ENCODE results near the gene TNFRSF19.
"Not testable (repeated sequence)": the region's sequence is repeated elsewhere in the genome, so short reads cannot be mapped to it uniquely, and the experiment has no call there.

The TNFRSF19 gene, protein sequence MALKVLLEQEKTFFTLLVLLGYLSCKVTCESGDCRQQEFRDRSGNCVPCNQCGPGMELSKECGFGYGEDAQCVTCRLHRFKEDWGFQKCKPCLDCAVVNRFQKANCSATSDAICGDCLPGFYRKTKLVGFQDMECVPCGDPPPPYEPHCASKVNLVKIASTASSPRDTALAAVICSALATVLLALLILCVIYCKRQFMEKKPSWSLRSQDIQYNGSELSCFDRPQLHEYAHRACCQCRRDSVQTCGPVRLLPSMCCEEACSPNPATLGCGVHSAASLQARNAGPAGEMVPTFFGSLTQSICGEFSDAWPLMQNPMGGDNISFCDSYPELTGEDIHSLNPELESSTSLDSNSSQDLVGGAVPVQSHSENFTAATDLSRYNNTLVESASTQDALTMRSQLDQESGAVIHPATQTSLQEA

DNA sequence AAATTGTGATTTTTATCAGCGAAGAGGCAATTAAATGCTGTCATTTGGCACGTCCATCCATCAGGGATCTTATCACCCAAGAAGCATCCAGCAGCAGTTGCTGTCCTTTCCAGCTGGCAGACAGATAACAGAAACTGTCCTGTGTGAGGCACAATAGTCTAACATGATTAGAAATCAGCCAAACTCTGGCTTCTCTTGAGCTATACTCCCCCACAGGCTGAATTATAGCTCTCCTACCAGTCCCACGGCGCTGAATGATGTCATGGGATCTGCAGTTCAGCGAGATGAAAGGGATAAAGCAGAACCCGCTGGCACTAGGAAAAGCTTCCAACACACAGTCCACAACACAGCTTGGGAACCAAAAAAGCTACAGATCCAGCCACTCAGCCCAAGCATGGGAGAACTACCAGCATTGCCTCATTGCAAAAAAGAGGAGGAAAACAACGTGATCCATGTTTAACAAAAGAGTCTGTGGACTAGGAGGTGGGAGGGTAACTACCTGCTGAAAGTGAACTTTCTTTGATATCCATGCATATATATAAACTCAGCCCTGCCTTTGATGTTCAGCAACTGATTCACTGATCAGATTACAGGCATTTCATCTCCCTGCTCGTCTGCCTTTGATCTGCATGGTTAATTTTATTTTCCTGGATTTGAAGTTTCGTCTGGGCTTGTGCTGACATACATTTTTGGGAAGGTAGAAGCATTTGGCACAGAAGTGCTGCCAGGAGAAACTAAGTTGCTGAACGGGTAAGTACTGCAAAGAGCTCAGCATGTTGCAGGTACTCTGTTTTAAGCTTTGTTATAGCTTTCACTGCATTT is at the start of gene TNFRSF19:
Gene TNFRSF19 (plus strand): TSS at position 314 of the 822 bp plus-strand sequence. CDS start 19,772 bp downstream, outside the sequence.
- peak; percentile 11 for DNase-seq (ENCODE audit: low spot score)

DNA sequence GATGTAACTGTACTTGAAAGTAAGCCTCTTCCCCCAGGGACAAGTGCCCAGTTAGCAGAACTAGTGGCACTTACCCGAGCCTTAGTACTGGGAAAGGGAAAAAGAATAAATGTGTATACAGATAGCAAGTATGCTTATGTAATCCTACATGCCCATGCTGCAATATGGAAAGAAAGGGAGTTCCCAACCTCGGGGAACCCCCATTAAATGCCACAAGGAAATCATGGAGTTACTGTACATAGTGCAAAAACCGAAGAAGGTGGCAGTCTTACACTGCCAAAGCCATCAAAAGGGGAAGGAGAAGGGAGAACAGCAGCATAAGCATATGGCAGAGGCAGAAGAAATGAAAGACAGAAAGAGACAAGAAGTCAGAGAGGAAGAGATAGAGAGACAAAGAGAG is 40.3 kb upstream of the TNFRSF19 start:
- not testable (repeated sequence) for DNase-seq (ENCODE audit: low spot score)

DNA sequence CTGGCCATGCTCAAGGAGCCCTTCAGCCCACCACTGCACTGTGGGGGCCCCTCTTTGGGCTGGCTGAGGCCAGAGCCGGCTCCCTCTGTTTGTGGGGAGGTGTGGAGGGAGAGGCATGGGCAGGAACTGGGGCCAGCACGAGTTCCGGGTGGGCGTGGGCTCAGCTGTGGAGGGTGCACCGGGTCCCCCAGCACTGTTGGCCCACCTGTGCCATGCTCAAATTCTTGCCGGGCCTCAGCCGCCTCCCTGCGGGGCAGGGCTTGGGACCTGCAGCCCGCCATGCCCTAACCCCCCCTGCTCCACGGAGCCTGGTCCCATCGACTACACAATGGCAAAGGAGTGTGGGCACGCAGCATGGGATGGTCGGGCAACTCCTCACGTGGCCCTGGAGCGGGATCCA is 38.8 kb upstream of the TNFRSF19 start:
- DNase-seq (ENCODE audit: low spot score) = no peak

DNA sequence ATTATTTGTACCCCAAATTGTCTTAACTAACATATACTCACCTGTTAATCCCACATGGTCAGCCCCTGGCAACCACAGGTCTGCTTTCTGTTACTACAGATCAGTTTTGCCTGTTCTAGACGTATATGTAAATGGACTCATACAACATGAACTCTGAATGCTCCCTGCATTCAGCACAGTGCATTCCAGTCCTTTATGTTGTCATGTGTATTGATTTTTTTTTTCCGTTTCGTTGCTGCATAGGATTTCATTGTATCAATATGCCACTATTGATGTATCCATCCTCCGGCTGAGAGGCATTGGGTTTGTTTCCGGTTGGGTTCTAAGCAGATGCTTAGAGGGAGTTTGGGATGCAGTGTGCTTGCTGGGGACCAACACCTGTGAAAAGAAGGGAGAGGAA is 36.1 kb upstream of the TNFRSF19 start:
- no peak for DNase-seq (ENCODE audit: low spot score)

DNA sequence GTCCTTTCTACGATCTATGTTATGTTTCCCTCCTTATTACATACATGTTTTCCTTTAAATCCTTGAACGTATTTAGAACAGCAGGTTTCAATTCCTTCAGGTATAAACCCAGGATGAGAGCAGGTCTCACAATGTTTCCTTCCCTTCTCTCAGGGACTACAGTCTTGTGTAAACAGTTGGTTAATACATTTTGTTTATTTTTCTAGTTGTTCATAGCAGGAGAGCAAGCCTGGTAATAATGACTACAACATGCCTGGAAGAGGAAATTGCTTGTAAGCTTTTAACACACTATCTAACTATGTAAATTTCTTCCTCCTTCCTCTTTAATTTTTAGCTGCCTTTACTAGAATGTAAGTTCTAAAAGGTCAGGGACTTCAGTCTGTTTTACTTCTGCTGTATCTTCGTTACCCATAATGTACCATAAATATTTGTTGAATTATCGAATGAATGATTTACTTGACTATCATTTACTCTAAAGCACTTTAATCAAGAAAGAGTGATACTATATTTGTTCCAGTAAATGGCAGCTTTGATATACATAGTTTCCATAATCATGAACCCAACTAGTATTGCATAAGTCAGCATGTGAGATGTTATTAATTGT is 28.9 kb upstream of the TNFRSF19 start:
- DNase-seq (ENCODE audit: low spot score) = no peak

DNA sequence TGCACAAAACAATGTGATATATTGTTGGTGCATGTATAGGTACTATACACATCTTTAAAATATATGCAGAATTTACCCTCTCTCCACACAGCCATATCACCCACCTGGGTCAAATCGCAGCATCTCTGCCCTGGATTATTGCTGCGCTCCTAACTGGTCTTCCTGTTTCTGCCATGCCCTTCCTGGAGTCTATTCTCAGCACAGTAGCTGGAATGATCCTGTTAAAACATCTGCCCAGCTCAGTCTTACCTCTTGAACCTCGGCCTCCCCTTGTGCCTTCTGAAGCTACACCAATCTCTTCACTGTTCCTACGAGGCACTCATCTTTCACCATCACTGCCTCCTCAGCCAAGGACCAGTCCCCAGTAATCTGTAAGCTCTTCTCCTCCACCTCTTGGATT is 25.5 kb upstream of the TNFRSF19 start:
- DNase-seq (ENCODE audit: low spot score) = no peak

DNA sequence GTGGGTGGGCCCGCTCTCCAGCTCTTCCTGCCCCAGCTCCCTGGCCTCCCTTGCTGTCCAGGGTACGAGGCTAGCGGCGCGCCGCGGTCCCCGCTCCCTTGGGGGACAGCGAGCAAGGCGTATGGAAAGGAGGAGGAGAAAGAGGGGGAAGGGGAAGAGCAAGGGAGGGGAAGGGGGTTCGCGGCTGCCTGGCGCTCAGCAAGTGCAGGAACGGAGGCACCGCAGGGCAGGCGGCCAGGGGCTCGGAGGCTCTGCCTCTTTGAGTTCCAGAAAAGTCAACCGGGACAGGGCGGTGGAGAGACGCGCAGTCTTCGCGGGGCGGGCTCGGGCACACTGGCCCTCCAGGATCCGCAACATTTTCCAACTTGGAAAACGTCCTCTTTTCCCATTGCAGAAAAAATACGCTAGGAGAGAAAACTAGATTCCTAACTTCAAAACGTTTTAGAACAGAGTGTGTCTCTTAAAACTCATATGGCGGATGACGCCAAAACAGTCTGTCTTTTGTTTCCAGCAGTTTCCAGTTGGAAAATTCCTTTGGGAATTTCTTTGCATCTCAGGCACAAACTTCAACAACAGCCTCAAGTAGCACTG is 23.1 kb upstream of the TNFRSF19 start:
- DNase-seq (ENCODE audit: low spot score) = no peak

DNA sequence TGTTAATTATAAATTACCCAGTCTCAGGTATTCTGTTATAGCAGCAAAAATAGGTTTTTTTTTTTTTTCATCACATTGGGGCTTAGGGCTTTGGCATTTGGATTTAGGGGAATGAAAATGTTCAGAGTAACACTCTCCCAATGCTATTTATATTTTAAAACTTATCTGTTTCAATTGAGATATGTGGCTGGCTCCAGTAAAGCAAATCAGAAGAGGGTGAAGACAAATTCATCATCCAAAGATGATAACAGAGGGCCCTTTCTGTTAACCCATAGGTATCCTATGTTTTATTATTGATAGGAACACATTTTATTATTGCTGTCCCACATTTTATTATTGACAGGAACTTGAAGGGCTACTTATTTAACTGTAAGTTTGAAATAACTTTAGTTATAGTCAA is 20.5 kb upstream of the TNFRSF19 start:
- no peak for DNase-seq (ENCODE audit: low spot score)

DNA sequence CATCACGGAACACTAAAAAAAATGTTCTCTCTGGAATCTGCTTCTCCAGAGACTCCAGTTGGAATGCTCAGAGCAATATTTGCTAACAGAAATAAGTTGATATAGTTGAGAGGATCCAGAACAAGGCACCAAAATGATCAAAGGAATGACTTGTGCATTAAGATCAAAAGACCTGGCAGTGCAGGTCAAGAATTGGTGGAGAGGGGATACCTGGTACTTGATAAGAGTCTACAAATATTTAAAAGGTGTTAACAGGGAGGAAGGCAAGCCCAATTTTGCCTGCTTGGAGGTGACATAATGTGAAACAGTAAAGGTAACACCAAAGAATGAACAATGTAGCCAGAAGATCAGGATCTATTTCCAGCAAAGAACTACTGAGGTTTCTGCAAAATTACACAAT is 20.0 kb upstream of the TNFRSF19 start:
- DNase-seq (ENCODE audit: low spot score) = no peak

DNA sequence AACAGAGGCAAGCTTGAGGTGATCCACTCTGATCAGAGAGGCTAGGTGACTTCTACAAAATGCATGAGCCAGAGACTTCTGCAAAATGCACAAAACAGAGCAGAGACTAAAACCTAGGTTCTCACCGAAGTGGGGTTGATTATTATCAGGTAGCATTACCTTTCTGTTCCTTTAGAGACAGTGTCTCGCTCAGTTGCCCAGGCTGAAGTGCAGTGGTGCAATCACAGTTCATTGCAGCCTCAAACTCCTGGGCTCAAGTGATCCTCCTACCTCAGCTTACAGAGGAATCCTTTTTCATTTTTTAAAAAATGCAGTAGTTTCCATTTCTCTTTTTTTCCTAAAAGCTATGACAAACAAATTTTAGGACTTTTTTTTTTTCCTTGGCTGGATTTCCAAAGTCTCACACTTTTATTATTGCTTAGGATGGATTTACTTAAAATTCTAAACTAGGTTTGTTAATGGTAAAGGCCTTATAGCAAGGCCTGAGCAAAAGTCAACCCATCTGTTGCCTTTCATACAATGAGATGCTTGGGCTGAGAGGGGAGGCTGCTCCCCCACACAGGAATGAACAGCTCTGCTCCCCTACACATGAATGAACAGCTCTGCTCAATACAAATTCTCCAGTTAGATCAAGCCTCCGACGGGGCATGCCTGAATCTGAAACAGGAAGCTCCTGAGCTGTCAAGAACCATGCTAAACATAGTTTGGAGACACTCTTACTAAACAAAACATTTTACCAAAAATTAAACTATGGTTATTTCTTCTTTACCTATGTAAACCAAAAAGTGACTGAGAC is 18.8 kb upstream of the TNFRSF19 start:
- no peak for DNase-seq (ENCODE audit: low spot score)

DNA sequence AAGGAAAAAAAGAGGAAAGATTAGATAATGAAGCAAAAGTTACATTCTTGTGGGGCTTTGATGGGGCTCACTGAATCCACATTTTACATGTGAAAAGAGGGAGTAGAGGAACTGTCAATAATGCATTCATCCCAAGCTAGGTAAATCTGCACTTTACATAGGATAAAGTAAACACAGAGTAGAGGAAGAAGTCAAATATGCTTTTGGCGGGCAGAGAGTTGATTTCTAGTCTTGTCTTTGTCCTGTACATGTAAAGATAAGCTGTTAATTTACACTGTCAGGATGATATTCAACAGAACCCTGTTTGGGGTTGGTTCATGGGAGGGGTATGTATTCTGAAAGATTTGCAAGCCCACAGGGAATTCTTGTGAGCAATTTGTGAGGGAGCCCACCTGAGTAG is 18.0 kb upstream of the TNFRSF19 start:
- DNase-seq (ENCODE audit: low spot score) = no peak

DNA sequence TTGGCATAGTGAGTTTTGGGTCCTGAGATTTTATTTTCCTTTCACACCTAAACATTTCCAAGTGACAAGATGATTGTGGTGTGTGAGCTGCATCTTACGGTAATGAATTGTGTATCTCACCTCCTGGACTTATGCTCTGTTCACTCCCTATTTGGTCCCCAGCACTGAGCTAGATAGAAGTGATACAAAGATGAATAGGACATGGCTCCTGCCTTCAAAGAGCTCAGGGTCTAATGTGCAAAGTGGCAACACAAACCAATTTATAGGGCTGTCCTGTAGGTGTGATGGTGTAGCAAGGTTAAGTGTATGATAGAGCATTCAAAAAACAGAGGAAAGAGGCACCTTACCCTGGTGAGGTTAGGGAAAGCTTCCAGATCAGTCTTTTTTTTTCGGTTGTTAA is 17.6 kb upstream of the TNFRSF19 start:
- no peak for DNase-seq (ENCODE audit: low spot score)

DNA sequence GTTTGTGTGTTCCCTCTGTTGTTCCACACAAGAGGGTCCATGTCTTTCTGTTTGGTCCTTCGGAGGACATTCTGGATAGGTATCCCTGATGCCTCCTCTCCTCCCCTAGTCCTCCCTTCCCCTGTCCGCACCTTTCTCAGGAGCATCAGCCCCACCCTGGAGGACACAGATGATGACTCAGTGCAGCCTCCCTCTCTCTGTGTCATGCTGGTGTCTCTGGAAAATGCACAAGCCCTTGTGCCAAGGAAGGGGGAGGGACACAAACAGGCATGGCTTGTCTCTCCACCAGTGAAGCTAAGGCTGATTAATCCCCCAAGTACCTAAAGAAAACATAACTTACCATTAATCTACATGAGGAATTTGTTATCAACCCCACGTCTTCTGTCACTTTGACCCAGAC is 16.2 kb upstream of the TNFRSF19 start:
- no peak for DNase-seq (ENCODE audit: low spot score)

DNA sequence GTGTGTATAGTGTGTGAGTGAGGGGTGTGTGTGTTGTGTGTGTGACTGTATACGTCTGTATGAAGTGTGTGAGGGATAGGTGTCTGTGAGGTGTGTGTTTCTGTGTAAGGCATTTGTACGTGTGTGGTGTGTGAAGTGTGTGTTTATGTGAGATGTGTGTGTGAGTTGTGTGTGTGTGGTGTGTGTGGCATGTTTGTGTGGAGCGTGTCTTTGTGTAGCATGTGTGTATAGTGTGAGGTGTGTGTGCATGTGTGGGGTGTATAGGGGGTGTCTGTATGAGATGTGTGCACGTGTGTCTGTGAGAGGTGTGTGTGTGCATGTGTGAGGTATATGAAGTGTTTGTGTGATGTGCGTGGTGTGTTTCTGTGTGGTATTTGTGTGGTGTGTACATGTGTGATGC is 13.2 kb upstream of the TNFRSF19 start:
- DNase-seq (ENCODE audit: low spot score) = no peak

DNA sequence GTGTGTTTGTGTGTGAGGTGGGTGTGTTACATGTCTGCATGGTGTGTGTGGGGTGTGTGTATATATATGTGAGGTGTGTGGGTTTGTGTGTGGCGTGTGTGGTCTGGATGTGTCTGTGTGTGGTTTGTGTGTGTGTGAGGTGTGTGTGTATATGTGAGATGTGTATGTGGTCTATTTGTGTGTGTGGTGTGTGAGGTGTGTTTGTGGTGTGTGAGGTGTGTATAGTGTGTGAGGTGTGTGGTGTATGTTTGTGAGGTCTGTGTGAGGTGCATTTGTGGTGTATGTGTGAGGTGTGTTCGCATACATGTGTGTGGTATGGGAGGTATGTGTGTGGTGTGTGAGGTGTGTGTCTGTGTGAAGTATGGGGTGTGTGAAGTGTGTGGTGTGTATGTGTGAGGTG is 12.5 kb upstream of the TNFRSF19 start:
- no peak for DNase-seq (ENCODE audit: low spot score)

DNA sequence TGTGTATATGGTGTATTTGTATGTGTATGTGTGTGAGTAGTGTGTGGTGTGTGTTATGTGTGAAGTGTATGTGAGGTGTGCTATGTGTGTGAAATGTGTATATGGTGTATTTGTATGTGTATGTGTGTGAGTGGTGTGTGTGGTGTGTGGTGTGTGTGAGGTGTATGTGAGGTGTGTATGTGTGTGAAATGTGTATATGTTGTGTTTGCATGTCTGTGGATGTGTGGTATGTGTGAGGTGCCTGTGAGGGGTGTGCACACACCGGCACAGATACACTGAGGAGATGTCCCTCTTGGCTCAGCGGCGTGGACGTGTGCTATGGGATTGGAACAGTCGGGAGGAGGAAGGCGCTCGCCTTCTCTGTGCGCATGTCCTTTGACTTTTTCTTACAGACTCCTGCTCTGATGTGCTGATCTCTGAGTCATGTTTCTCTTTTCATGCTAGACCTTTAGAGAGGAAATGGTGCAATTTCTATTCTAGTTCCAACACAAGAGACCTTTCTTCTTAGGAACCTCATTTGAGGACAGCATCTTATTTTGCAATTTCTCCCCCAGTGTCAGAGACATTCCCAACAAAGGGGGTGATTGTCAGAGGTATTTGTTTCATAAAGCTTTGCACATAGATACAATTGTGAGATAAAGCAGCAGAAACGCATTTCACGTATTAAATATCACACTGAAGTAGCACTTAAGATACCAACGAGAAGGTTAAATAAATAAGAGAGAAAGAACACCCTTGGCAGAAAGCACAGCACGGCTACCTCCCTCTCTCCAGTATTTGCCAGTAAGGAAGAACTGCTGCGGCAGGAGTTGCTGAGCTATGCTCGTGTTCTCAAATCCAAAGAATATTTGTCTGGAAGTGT is 11.3 kb upstream of the TNFRSF19 start:
- DNase-seq (ENCODE audit: low spot score) = no peak

DNA sequence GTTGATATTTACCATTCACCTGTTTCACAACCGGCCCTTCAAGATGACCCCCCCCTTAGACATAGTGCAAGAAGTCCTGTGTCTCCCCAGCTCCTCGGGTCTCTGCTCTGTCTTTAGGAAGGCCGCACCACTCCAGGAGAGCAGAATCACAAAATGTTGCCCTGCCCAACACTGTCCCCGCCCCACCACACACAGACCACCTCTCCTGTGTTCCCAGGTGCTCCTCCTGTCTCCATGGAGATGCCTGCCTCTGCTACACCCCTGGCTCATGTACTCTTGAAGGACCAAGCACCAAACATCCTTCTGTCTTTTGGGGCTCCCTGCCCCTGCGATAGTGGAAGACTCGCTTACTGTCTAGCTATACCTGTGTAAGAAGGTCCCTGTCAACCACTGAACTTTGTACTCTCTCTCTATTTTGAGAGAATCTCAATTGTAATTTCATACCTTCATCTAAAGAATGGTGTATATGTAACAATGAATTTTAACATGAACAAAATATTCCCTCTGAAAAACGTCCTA is 9.6 kb upstream of the TNFRSF19 start:
- no peak for DNase-seq (ENCODE audit: low spot score)

DNA sequence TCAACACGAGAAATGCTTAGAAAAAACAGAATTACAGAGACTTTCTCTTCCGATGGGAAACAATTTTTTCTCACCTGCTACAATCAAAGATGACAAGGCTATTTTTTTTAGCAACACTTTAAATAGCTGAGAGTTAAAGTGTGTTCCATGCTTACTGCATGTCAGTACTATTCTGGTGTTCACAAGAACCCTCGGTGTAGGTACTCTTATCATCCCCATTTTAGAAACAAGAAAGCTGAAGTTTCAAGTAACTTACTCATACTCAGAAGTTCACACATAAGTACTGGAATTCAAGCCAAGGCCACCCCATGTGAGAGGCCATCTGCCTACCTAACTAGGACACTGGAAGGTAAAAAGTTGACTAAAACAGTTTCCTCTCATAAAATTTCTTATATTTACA is 9.0 kb upstream of the TNFRSF19 start:
- no peak for DNase-seq (ENCODE audit: low spot score)

DNA sequence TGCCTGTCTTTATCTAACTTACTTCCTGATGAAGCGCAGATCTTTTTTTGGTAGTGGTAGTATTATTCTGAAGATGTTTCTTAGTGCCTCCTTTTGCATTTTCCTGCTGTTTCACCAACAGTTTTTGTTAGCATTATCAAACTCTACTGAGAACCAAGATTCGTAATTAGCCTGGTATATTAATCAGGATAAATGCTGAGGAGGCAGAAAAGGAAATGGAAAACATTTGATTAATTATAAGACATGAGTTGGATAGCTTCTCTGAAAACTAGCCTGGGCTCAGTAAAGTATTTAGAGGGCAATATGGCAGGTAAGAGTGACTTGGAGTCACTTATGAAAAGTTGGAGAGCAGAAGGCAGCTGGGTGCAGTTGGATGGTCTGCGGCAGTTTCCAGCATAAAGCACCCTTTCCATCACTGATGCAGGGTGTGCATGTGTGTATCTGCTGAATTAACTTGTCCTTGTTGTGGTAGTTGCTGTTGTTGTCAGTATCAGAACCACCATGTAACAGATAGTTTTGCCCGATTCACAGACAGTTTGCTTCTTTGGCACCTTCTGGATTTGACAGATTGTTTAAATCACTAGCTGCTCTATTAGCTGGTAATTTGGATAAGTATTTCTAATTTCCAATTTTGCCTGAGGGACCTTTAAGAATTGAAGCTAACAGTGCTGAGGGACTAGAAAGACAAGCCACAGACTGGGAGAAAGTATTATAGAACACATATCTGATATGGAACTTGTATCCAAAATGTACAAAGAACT is 6.9 kb upstream of the TNFRSF19 start:
- DNase-seq (ENCODE audit: low spot score) = no peak

All from hematopoietic multipotent progenitor cell treated with erythropoietin and hydrocortisone succinate and interleukin-3 and kit ligand, for 15 days (in vitro differentiated cells).